PC-3 (cell line): ENCODE results near the gene KBTBD7. TPM values are rescaled to one million over a fixed set of nuclear protein-coding genes. Genes with fewer than 3 reads are reported as not detected.

Experiments
- ATAC-seq: fragments of 200-7000 bp; cut with Tn5 transposase; 2 replicates; pipeline ENCODE4 v1.9.1; 2020; ENCODE audit warnings: mild to moderate bottlenecking, moderate library complexity
- BruUV-seq: library from RNA; stranded (reverse); fragments of 400-500 nt; replicated peaks from 2 replicates; lab custom pipeline; 2021; lab: Mats Ljungman, UMichigan
- CTCF ChIA-PET: fragments of 300-600 bp; sonication (Branson Sonifier 250); formaldehyde crosslinking; loops from one replicate; lab custom pipeline; 2022; ENCODE audit warnings: antibody characterized with exemption; lab: Charles Lee
- POLR2A ChIA-PET: fragments of 300-600 bp; sonication (Branson Sonifier 250); formaldehyde crosslinking; loops from one replicate; lab custom pipeline; 2022; ENCODE audit warnings: antibody characterized with exemption; ENCODE audit not compliant: unreplicated experiment; lab: Charles Lee
- DNase-seq: peaks from one replicate; pipeline ENCODE4 v3.0.0-alpha.2; 2015
- H2AFZ ChIP-seq: fragments of 300-600 bp; sonication (generic); 2 replicates; pipeline ENCODE4 v1.6.0; 2016; ENCODE audit warnings: antibody characterized with exemption, low read length
- H3F3A ChIP-seq: fragments of 300-600 bp; sonication (generic); one replicate; pipeline ENCODE4 v1.6.0; 2017; ENCODE audit warnings: antibody characterized with exemption, low read length, control low read depth, mild to moderate bottlenecking; ENCODE audit not compliant: unreplicated experiment
- H3K27ac ChIP-seq: fragments of 300-600 bp; sonication (generic); 2 replicates; pipeline ENCODE4 v1.5.1; 2016; ENCODE audit warnings: mild to moderate bottlenecking, low read length
- H3K27me3 ChIP-seq: fragments of 300-600 bp; sonication (generic); 2 replicates; pipeline ENCODE4 v1.6.1; 2016; ENCODE audit warnings: low read length, mixed read lengths
- H3K36me3 ChIP-seq: fragments of 300-600 bp; sonication (generic); 2 replicates; pipeline ENCODE4 v1.6.1; 2016; ENCODE audit warnings: low read depth, mixed run types, low read length, mixed read lengths
- H3K4me1 ChIP-seq: fragments of 300-600 bp; sonication (generic); 2 replicates; pipeline ENCODE4 v1.5.1; 2016; ENCODE audit warnings: low read length; ENCODE audit not compliant: insufficient read depth
- H3K4me2 ChIP-seq: fragments of 300-600 bp; sonication (generic); 2 replicates; pipeline ENCODE4 v1.6.0; 2016; ENCODE audit warnings: low read length
- H3K4me3 ChIP-seq: fragments of 300-600 bp; sonication (generic); 2 replicates; pipeline ENCODE4 v1.5.1; 2016; ENCODE audit warnings: mild to moderate bottlenecking, low read length, mixed read lengths
- H3K79me2 ChIP-seq: fragments of 300-600 bp; sonication (generic); 2 replicates; pipeline ENCODE4 v1.6.1; 2017; ENCODE audit warnings: low read length, mixed read lengths
- H3K9ac ChIP-seq: fragments of 300-600 bp; sonication (generic); 2 replicates; pipeline ENCODE4 v1.6.0; 2016; ENCODE audit warnings: mild to moderate bottlenecking, low read length
- H3K9me2 ChIP-seq: fragments of 300-600 bp; sonication (generic); replicated peaks from 2 replicates; pipeline ENCODE4 v1.6.1; 2016; ENCODE audit warnings: mixed run types, low read length, mixed read lengths
- H3K9me3 ChIP-seq: fragments of 300-600 bp; sonication (generic); 2 replicates; pipeline ENCODE4 v1.6.1; 2016; ENCODE audit warnings: low read length, mixed read lengths
- H4K20me1 ChIP-seq: fragments of 300-600 bp; sonication (generic); 2 replicates; pipeline ENCODE4 v1.6.1; 2016; ENCODE audit warnings: low read length, mixed read lengths
- EZH2 ChIP-seq: fragments of 300-600 bp; sonication (generic); IDR thresholded peaks from one replicate; pipeline ENCODE4 v1.6.1; 2017; ENCODE audit warnings: antibody characterized with exemption, mild to moderate bottlenecking, low read length; ENCODE audit not compliant: unreplicated experiment
- EZH2phosphoT487 ChIP-seq: fragments of 300-600 bp; sonication (generic); IDR thresholded peaks from 2 replicates; pipeline ENCODE4 v1.6.1; 2018; ENCODE audit warnings: mild to moderate bottlenecking, antibody characterized with exemption, low read length, borderline replicate concordance
- intact Hi-C: fragments of 100-400 bp; cut with micrococcal nuclease; formaldehyde crosslinking; loops from 2 replicates; pipeline ENCODE4 v1.9.0; 2023
- total RNA-seq: library from RNA; depleted of rRNA; stranded (reverse); fragments of >200 nt; gene quantifications from 2 replicates; pipeline ENCODE4 v1.2.3, GENCODE V29; 2014
- TF ChIP-seq, protein P1 (sequence below): fragments of 300-600 bp; sonication (generic); conservative IDR thresholded peaks from 2 replicates; pipeline ENCODE4 v1.5.1; 2017; ENCODE audit warnings: antibody characterized with exemption, low read depth, mild to moderate bottlenecking, low read length

Gene KBTBD7
- total RNA-seq, 1 experiment from 2014 or later: 1.6 TPM

DNA sequence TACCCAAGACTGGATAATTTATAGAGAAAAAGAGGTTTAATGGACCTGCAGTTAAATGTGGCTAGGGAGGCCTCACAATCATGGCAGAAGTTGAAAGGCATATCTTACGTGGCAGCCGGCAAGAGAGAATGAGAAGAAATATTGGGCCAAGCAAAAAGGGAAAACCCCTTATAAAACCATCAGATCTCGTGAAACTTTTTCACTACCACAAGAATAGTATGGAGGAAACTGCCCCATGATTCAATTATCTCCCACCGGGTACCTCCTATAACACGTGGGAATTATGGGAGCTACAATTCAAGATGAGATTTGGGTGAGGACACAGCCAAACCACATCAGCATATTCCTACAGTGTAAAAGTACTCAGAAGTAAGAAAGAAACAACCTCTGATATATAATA lies 4.7 kb upstream of the KBTBD7 start:
- no peaks in the 10 kb centered on the region for H3K9me3 ChIP-seq
- H3K27ac ChIP-seq: no peak overlapping the region
- no peaks in the 10 kb centered on the region for H3K79me2 ChIP-seq
- no peaks in the 10 kb centered on the region for H3K9me2 ChIP-seq
- H3K4me3 ChIP-seq: no peak overlapping the region
- H3K27me3 ChIP-seq: no peaks in the 10 kb centered on the region
- DNase-seq: no peak
- ChIA-PET CTCF (no interaction called here), POLR2A (no interaction called here)
- TF ChIP-seq EZH2phosphoT487 (no peak), EZH2 (no peak)
- TF ChIP-seq, protein P1, sequence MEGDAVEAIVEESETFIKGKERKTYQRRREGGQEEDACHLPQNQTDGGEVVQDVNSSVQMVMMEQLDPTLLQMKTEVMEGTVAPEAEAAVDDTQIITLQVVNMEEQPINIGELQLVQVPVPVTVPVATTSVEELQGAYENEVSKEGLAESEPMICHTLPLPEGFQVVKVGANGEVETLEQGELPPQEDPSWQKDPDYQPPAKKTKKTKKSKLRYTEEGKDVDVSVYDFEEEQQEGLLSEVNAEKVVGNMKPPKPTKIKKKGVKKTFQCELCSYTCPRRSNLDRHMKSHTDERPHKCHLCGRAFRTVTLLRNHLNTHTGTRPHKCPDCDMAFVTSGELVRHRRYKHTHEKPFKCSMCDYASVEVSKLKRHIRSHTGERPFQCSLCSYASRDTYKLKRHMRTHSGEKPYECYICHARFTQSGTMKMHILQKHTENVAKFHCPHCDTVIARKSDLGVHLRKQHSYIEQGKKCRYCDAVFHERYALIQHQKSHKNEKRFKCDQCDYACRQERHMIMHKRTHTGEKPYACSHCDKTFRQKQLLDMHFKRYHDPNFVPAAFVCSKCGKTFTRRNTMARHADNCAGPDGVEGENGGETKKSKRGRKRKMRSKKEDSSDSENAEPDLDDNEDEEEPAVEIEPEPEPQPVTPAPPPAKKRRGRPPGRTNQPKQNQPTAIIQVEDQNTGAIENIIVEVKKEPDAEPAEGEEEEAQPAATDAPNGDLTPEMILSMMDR: no peak
- intact Hi-C loops: loop anchor here (5.0 kb wide), 1 partner anchor 137 kb away; the partner anchor contains the start of gene WBP4
- H3K9ac ChIP-seq: no peak overlapping the region
- H3K4me2 ChIP-seq: no peak overlapping the region
- ATAC-seq: no peak
- no peaks in the 10 kb centered on the region for H3F3A ChIP-seq
- no peaks in the 10 kb centered on the region for H3K4me1 ChIP-seq
- H3K36me3 ChIP-seq: no peaks in the 10 kb centered on the region
- BruUV-seq: no TSS peak
- H4K20me1 ChIP-seq: no peaks in the 10 kb centered on the region
- no peak overlapping the region for H2AFZ ChIP-seq

DNA sequence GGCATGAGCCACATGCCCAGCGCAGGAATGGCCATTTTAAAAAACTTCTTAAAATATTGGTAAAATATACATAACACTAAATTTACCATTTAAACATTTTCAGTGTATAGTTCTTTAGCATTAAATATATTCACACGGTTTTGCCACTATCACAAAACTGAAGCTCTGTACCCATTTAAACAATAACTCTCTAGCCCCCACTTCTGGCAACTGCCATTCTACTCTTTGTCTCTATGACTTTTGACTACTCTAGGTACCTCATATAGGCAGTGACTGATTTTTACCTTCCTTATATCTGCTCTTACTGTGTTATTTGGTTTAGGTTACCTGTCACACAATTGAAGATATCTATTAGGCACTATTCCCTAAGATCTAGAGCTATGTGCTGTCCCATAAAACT lies 2.3 kb upstream of the KBTBD7 start:
- no peaks in the 10 kb centered on the region for H3K9me2 ChIP-seq
- CTCF ChIA-PET: interaction anchor here (0.6 to 1.0 kb wide), 4 partner anchors 35 to 164 kb away, joined by 3 to 5 read pairs (median 4); no protein-coding TSS in a partner anchor
- no peak overlapping the region for H3K4me2 ChIP-seq
- peak; percentile 30; the same call in 1 of the 2 replicates for ATAC-seq
- no peaks in the 10 kb centered on the region for H4K20me1 ChIP-seq
- H3K9ac ChIP-seq: no peak overlapping the region
- no peaks in the 10 kb centered on the region for H3K27me3 ChIP-seq
- BruUV-seq: no TSS peak
- no peak overlapping the region for H3K27ac ChIP-seq
- peak; percentile 48 for DNase-seq
- H3K36me3 ChIP-seq: no peaks in the 10 kb centered on the region
- H3K9me3 ChIP-seq: no peaks in the 10 kb centered on the region
- POLR2A ChIA-PET: no interaction called here
- no peak overlapping the region for H2AFZ ChIP-seq
- TF ChIP-seq EZH2: no peak
- TF ChIP-seq, protein P1: peak; percentile 63
- H3K4me3 ChIP-seq: no peak overlapping the region
- H3F3A ChIP-seq: no peaks in the 10 kb centered on the region
- intact Hi-C loops: loop anchor here (1.0 to 5.0 kb wide), 2 partner anchors 121 to 134 kb away; partner anchors contain the start of gene WBP4
- H3K4me1 ChIP-seq: peaks cover 7% of the 10 kb centered on the region; the same call in 1 of the 2 replicates
- peaks cover 17% of the 10 kb centered on the region for H3K79me2 ChIP-seq

DNA sequence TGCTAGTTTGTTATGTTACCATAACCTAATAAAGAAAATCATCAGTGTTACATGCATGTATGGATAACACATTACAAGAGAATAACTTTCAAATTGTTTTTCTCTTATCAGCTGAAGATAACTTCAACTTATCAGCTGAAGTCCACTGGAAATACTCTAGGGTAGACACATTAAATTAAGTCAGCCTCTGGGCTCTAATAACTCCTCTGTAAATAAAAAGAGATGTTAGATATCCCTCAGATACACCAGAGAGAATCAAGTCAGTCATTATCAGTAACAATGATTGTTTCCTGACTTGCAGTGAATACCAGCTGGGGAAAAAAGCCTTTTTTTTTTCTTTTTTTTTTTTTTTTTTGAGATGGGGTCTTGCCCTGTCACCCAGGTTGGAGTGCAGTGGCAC lies 1.6 kb upstream of the KBTBD7 start:
- no TSS peak for BruUV-seq
- CTCF ChIA-PET: interaction anchor here (0.6 to 1.0 kb wide), 3 partner anchors 34 to 141 kb away, joined by 3 to 5 read pairs (median 4); no protein-coding TSS in a partner anchor

More for the DNA sequence above, 1.6 kb upstream of the KBTBD7 start:
- ATAC-seq (no peak), DNase-seq (no peak)
- POLR2A ChIA-PET: no interaction called here
- no peak for TF ChIP-seq EZH2
- TF ChIP-seq EZH2phosphoT487: no peak
- TF ChIP-seq, protein P1: no peak
- peaks cover 7% of the 10 kb centered on the region; the same call in 1 of the 2 replicates for H3K4me1 ChIP-seq
- H3K27me3 ChIP-seq: no peaks in the 10 kb centered on the region
- H3K79me2 ChIP-seq: peaks cover 18% of the 10 kb centered on the region
- no peak overlapping the region for H3K9ac ChIP-seq
- intact Hi-C loops: loop anchor here (1.0 to 5.0 kb wide), 2 partner anchors 121 to 134 kb away; partner anchors contain the start of gene WBP4
- H3K9me3 ChIP-seq: no peaks in the 10 kb centered on the region
- no peak overlapping the region for H3K4me2 ChIP-seq
- no peaks in the 10 kb centered on the region for H3K36me3 ChIP-seq
- no peak overlapping the region for H2AFZ ChIP-seq
- no peaks in the 10 kb centered on the region for H4K20me1 ChIP-seq
- H3K27ac ChIP-seq: no peak overlapping the region
- H3F3A ChIP-seq: no peaks in the 10 kb centered on the region
- no peak overlapping the region for H3K4me3 ChIP-seq
- H3K9me2 ChIP-seq: no peaks in the 10 kb centered on the region
